BE2C (cell line): Measurements from ENCODE around the gene TBC1D22A.

Experiments used
- DNase-seq: peaks from one replicate; pipeline ENCODE4 v3.0.0-alpha.2; 2020
- H3K27me3 ChIP-seq: fragments of 250-450 bp; sonication (Bioruptor Pico); 2 replicates; pipeline ENCODE4 v1.5.1; 2020; ENCODE audit warnings: mild to moderate bottlenecking
- H3K36me3 ChIP-seq: fragments of 250-450 bp; sonication (Bioruptor Pico); 2 replicates; pipeline ENCODE4 v1.5.1; 2020; ENCODE audit warnings: mild to moderate bottlenecking
- H3K4me1 ChIP-seq: fragments of 250-450 bp; sonication (Bioruptor Pico); 2 replicates; pipeline ENCODE4 v1.5.1; 2020
- H3K4me3 ChIP-seq: 2 replicates; pipeline ENCODE4 v1.5.1; 2011; ENCODE audit warnings: low read depth, low read length
- H3K9me3 ChIP-seq: fragments of 250-450 bp; sonication (Bioruptor Pico); 2 replicates; pipeline ENCODE4 v1.5.1; 2020
- TF ChIP-seq, protein P1 (sequence below): IDR thresholded peaks from 2 replicates; pipeline ENCODE4 v1.5.1; 2012; ENCODE audit warnings: mild to moderate bottlenecking, low read depth, low read length

TBC1D22A gene

DNA sequence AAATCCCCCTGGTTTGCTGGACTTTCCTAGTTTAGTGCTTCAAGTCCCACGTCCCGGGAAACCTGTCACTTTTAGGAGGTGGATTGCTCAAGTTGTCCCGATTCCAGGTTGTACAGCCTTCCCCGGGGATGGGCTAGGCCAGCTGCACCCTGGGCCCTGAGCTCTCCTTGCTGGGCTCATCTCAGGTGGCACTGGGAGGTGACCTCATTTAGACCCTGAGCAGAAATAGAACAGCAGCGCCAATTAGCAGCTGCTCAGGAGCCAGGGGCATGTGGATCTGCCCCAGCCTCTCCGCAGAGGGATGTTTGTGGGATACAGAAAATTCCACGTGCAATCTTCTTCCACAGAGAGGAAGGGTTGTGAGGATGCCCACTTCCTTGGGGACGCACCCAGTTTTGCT lies 14.8 kb upstream of the TBC1D22A start:
- TF ChIP-seq, protein P1, sequence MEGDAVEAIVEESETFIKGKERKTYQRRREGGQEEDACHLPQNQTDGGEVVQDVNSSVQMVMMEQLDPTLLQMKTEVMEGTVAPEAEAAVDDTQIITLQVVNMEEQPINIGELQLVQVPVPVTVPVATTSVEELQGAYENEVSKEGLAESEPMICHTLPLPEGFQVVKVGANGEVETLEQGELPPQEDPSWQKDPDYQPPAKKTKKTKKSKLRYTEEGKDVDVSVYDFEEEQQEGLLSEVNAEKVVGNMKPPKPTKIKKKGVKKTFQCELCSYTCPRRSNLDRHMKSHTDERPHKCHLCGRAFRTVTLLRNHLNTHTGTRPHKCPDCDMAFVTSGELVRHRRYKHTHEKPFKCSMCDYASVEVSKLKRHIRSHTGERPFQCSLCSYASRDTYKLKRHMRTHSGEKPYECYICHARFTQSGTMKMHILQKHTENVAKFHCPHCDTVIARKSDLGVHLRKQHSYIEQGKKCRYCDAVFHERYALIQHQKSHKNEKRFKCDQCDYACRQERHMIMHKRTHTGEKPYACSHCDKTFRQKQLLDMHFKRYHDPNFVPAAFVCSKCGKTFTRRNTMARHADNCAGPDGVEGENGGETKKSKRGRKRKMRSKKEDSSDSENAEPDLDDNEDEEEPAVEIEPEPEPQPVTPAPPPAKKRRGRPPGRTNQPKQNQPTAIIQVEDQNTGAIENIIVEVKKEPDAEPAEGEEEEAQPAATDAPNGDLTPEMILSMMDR, result no peak
- no peaks in the 10 kb centered on the region for H3K9me3 ChIP-seq
- no peaks in the 10 kb centered on the region for H3K4me1 ChIP-seq
- DNase-seq, result no peak
- H3K4me3 ChIP-seq, result no peak overlapping the region
- no peaks in the 10 kb centered on the region for H3K36me3 ChIP-seq
- no peaks in the 10 kb centered on the region for H3K27me3 ChIP-seq

DNA sequence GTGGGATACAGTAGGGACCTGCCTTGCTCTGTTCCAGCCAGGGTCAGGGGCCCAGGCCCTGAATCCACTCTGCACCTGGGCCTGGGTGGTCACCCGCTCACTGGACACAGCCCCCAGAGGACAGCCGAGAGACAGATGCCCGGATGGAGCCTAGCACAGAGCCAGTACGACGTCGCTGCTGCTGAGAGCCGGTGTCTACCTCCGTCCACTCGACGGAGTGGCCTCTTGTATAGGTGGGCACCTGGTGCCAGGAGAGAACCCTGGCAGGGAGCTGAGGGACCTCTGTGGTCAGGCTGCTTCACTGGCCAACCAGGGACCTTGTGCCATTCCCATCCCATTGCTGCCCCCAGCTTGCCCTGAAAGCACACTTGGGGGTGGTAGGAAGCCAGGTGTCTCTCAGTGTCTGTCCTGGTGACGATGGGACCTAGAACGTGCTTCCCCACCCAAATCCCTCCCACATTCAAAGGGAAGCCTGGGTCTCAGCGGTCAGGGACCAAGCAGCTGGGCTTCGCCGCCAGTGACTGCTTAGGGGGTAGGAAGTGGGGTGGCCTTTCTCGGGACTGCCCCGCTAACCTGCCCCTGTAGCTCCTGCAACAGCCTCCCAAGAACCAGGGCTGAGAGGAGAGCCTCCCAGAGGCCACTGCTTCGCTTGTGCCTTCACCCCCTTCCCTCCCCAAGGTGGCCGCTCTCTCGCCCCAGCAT lies 14.1 kb upstream of the TBC1D22A start:
- Histone ChIP-seq H3K9me3 (no peaks in the 10 kb centered on the region), H3K36me3 (no peaks in the 10 kb centered on the region), H3K4me3 (no peak overlapping the region), H3K27me3 (no peaks in the 10 kb centered on the region), H3K4me1 (no peaks in the 10 kb centered on the region)
- no peak for DNase-seq
- TF ChIP-seq, protein P1, result no peak

GRCh38 chr22:46748908-46749675 lies 13.4 kb upstream of the TBC1D22A start:
- Histone ChIP-seq H3K27me3 (no peaks in the 10 kb centered on the region), H3K9me3 (no peaks in the 10 kb centered on the region), H3K36me3 (no peaks in the 10 kb centered on the region), H3K4me3 (no peak overlapping the region), H3K4me1 (peaks cover under 1% of the 10 kb centered on the region; the same call in 1 of the 2 replicates)
- TF ChIP-seq, protein P1, result no peak
- DNase-seq, result no peak

DNA sequence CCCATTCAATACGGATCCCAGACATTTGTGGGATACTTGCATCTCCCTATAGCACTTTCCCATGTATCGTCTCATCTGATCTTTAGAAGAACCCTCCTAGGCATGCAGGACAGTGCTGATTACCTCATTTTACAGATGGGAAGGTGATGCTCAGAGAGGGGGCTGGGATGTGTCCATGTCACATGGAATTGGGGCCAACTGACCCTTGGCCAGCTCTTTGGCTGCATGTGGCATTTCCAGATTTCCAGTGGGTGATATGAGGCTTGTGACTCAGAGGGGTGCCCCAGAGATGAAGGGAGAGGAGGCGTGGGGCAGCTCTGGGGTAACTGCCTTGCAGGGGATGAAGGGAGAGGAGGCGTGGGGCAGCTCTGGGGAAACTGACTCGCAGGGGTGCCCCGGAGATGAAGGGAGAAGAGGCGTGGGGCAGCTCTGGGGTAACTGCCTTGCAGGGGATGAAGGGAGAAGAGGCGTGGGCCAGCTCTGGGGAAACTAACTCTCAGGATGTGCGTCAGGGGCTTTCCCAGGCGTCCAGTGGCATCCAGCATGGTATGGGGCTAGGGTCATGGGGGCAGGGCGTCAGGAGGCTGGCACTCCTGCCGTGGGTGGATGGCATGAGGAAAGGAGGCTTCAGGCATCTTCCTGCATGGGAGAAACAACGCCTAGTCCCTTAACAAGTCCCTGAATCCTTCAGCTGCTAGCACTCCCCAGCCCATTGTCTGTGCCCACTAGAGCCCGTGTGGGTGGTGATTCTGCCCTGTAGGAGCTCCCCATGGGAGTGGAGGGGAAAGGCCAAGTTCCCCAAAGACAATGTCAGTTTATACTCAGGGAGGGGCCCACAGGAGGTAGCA lies 12.5 kb upstream of the TBC1D22A start:
- no peaks in the 10 kb centered on the region for H3K9me3 ChIP-seq

GRCh38 chr22:46750530-46750800 lies 12.0 kb upstream of the TBC1D22A start:
- no peak for DNase-seq
- TF ChIP-seq, protein P1, result no peak
- no peaks in the 10 kb centered on the region for H3K27me3 ChIP-seq
- peaks cover 6% of the 10 kb centered on the region; the same call in 1 of the 2 replicates for H3K4me1 ChIP-seq
- H3K9me3 ChIP-seq, result no peaks in the 10 kb centered on the region
- no peaks in the 10 kb centered on the region for H3K36me3 ChIP-seq
- H3K4me3 ChIP-seq, result no peak overlapping the region

More for the DNA sequence above, 12.5 kb upstream of the TBC1D22A start:
- Histone ChIP-seq H3K27me3 (no peaks in the 10 kb centered on the region), H3K4me1 (peaks cover 6% of the 10 kb centered on the region; the same call in 1 of the 2 replicates), H3K36me3 (no peaks in the 10 kb centered on the region), H3K4me3 (no peak overlapping the region)
- TF ChIP-seq, protein P1, result no peak
- DNase-seq, result no peak
